ENCODE data around the gene KCNQ5.

Gene KCNQ5

DNA sequence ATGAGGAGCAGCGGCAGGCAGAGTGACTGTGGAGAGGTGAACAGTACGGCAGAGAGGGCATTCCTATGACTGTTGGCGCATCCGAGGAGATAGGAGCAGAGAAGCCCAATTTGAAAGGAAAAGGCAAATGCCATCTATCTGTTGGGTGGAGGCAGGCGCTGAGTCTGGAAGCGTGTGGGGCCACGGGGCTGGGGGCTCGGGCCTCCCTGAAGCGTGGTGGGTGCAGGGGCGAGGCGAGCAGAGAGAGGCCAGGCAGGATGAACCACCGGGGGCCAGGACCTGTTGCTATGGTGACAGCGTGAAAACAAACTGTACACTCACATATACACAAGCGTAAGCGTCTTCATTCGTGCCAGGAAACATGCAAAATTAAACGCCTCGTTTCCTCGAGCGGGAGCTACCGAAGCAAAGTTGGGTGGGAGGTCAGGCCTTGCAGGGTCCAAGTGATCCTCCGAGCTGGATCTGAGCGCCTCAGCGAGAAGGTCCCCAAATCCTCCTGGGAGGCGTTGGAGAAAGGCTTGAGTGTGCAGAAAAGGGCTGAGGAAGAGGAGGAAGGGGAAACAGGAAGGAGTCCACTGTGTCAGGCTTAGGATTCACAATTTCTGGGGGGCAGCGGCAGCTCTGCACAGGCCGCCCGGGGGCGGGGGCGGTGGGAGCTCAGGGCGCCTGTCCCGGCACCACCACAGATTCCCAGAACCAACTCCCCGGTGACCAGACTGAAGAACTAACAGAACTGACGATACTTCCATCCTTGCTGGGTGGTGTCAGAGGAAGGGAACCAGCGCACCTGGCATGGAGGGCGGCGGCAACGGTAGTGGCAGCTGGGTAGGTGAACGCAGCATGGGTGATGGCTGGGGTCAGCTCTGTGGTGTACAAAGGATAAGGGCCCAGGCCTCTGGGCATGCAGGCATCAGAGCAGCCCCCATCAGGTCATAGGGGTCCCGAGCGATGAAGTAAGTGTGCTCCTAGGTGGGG, 535.2 kb downstream of the KCNQ5 start:
- TF ChIP-seq, protein P1, sequence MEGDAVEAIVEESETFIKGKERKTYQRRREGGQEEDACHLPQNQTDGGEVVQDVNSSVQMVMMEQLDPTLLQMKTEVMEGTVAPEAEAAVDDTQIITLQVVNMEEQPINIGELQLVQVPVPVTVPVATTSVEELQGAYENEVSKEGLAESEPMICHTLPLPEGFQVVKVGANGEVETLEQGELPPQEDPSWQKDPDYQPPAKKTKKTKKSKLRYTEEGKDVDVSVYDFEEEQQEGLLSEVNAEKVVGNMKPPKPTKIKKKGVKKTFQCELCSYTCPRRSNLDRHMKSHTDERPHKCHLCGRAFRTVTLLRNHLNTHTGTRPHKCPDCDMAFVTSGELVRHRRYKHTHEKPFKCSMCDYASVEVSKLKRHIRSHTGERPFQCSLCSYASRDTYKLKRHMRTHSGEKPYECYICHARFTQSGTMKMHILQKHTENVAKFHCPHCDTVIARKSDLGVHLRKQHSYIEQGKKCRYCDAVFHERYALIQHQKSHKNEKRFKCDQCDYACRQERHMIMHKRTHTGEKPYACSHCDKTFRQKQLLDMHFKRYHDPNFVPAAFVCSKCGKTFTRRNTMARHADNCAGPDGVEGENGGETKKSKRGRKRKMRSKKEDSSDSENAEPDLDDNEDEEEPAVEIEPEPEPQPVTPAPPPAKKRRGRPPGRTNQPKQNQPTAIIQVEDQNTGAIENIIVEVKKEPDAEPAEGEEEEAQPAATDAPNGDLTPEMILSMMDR (IDR thresholded peaks at IDR 0.05; ENCODE audit: borderline replicate concordance, insufficient read depth, low read depth, low read length) = no peak
- no peak overlapping the region for H3K4me3 ChIP-seq (ENCODE audit: low read depth, low read length)

DNA sequence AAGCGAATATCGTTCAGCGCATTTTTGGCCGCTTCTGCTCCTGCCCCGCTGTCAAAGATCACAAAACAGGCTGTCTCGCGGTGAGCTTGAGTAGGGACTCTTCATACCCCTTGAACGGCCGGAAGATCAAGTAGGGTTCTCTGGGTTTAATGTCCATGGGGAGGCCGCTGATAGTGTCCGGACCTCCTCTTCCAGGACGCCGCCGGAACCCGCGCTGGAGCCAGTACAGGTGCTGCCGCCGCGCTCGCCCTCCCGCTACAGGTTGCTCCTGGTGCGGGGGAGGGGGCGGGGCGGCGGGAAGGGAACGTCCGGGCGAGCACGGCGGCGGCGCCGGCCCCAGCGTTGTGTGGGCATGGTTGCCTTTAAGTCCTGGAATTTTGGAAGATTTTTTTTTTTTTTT, 536.0 kb downstream of the KCNQ5 start:
- TF ChIP-seq, protein P1 (IDR thresholded peaks at IDR 0.05; ENCODE audit: borderline replicate concordance, insufficient read depth, low read depth, low read length) = no peak
- no peak overlapping the region for H3K4me3 ChIP-seq (ENCODE audit: low read depth, low read length)

DNA sequence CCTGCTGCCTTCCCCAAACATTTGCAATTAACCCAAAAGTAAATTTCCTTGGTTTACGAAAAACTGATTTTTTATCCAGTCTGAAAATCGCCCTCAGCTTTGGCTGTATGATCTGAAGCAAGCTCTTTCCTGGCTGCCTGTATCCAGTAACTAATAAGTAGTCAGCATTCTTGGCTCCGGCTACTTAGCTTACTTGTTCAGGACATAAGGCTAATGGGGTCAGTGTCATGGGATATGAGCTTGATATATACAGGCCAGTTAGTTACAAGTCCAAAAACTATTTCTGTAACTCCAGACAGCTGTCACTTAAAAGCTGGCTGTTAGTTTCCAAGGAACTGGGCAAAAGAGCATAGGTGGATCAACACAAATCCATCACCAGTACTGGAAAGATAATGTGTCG, 547.2 kb downstream of the KCNQ5 start:
- H3K4me3 ChIP-seq (ENCODE audit: low read depth, low read length) = no peak overlapping the region
- TF ChIP-seq, protein P1 (IDR thresholded peaks at IDR 0.05; ENCODE audit: borderline replicate concordance, insufficient read depth, low read depth, low read length) = no peak

DNA sequence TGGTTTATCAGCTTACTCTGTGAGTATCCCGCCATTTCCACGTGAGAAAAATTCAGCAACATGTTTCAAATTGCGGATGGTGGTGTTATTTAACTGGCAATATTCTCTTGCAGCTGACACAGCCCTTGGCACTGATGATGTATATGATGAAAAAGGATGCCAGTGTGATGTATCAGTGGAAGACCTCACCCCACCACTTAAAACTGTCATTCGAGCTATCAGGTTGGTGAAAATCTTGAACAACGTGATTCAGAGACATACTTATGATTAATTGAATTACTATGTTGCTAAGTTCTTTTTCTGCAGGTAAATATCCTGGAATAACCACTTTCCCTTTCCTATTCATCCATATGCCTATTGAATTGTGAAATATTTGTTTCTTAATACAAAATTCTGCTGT, 547.8 kb downstream of the KCNQ5 start:
- TF ChIP-seq, protein P1 (IDR thresholded peaks at IDR 0.05; ENCODE audit: borderline replicate concordance, insufficient read depth, low read depth, low read length) = no peak

GRCh38 chr6:73174646-73175045, 552.8 kb downstream of the KCNQ5 start:
- TF ChIP-seq, protein P1 (IDR thresholded peaks at IDR 0.05; ENCODE audit: borderline replicate concordance, insufficient read depth, low read depth, low read length) = no peak

More for the DNA sequence above, 547.8 kb downstream of the KCNQ5 start:
- no peak overlapping the region for H3K4me3 ChIP-seq (ENCODE audit: low read depth, low read length)

GRCh38 chr6:73176057-73176456, 554.2 kb downstream of the KCNQ5 start:
- no peak overlapping the region for H3K4me3 ChIP-seq (ENCODE audit: low read depth, low read length)
- TF ChIP-seq, protein P1 (IDR thresholded peaks at IDR 0.05; ENCODE audit: borderline replicate concordance, insufficient read depth, low read depth, low read length) = no peak

More at GRCh38 chr6:73174646-73175045, 552.8 kb downstream of the KCNQ5 start:
- no peak overlapping the region for H3K4me3 ChIP-seq (ENCODE audit: low read depth, low read length)
